Heart left ventricle (tissue), 13 donors: ENCODE data around the gene GALK1.

ENCODE experiments used
- POLR2A ChIP-seq, 2 donors: fragments of 450-650 bp; IDR thresholded peaks; one replicate each; pipeline ENCODE4 v1.6.1; 2017; ENCODE audit warnings: antibody characterized with exemption in 2 of 2, mild to moderate bottlenecking in 2 of 2, moderate library complexity in 2 of 2
- TF ChIP-seq, protein P1 (sequence below), 12 donors: fragments of 200-600 bp; sonication (generic) in 4 of 12; IDR thresholded peaks; one replicate each; pipeline versions ENCODE4 v1.5.0 to v1.8.0; 2018 to 2022; ENCODE audit warnings: antibody characterized with exemption in 12 of 12, mild to moderate bottlenecking in 5 of 12
- donor health status: ischemic (EF 13 %, LVEDD 7.1; RV severe dilation, severe dysfunction).
- donor health status: DM: no; HTN: yes; CAD: no.
- donor health status: DM: no; HTN: no; CAD: no.
- donor health status: ischemic (EF 25% LVEDD 6.9; RV normal size, moderate dysfunction).
- donor health status: ischemic (EF 25% LVEDD 5.7; RV mildly dilated, moderate dysfunction).
- donor health status: ischemic (EF 35%, LVEDD 5.7; RV mildly dilated, moderate dysfunction).
- donor health status: nonischemic (EF 11% LVEDD 7.7; RV severe dilation, severe dysfunction).
- donor health status: DM: yes; HTN: yes; CAD: no.
- donor health status: PGD.
- donor health status: ischemic (EF 29% LVEDD 5.4; RV normal size, mild dysfunction).
- donor health status: nonischemic (EF 23%, LVEDD 6.1; RV moderate dilation, normal function).

DNA sequence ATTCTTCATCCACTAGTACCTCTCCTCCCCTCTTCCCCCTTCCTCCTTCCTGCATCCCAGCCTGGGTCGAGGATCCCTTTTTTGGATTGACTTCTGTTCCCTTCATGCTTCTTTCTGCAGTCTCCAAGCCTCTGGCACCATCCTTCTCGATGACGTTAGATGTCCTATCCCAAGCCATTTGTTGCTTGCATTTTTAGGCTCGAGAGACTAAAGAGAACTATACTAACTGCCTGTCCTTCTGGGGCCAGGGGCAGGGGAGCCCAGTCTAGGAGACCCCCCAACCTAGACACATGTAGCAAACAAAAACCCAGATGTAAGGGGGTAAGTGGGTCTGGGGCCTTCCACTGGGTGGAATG lies 43.5 kb upstream of the GALK1 start:
- TF ChIP-seq, protein P1, sequence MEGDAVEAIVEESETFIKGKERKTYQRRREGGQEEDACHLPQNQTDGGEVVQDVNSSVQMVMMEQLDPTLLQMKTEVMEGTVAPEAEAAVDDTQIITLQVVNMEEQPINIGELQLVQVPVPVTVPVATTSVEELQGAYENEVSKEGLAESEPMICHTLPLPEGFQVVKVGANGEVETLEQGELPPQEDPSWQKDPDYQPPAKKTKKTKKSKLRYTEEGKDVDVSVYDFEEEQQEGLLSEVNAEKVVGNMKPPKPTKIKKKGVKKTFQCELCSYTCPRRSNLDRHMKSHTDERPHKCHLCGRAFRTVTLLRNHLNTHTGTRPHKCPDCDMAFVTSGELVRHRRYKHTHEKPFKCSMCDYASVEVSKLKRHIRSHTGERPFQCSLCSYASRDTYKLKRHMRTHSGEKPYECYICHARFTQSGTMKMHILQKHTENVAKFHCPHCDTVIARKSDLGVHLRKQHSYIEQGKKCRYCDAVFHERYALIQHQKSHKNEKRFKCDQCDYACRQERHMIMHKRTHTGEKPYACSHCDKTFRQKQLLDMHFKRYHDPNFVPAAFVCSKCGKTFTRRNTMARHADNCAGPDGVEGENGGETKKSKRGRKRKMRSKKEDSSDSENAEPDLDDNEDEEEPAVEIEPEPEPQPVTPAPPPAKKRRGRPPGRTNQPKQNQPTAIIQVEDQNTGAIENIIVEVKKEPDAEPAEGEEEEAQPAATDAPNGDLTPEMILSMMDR (IDR thresholded peaks at IDR 0.05), result no peak
- TF ChIP-seq POLR2A (IDR thresholded peaks at IDR 0.05), result no peak
